Astrocyte (in vitro differentiated cells and primary cell): Measurements from ENCODE around the gene GOPC. TPM values are rescaled to one million over a fixed set of nuclear protein-coding genes. Genes with fewer than 3 reads are reported as not detected.

Source experiments
- DNase-seq: peaks from one replicate; pipeline ENCODE4 v3.0.0-alpha.2; 2010; ENCODE audit warnings: low read depth
- FAIRE-seq: peaks from 2 replicates; lab custom pipeline; 2011; peaks lifted over from hg19 to GRCh38; lab: Jason Lieb, UNC
- H2AFZ ChIP-seq: 2 replicates; pipeline ENCODE4 v1.6.0; 2012; ENCODE audit warnings: low read depth, low read length, inconsistent platforms
- H3K27ac ChIP-seq: 2 replicates; pipeline ENCODE4 v1.5.1; 2011; ENCODE audit warnings: low read depth, low read length, inconsistent platforms
- H3K27me3 ChIP-seq: 2 replicates; pipeline ENCODE4 v1.6.0; 2011; ENCODE audit warnings: low read length, inconsistent platforms; ENCODE audit not compliant: insufficient read depth
- H3K36me3 ChIP-seq: 2 replicates; pipeline ENCODE4 v1.5.1; 2011; ENCODE audit warnings: low read length, inconsistent platforms; ENCODE audit not compliant: insufficient read depth
- H3K4me1 ChIP-seq: 2 replicates; pipeline ENCODE4 v1.5.1; 2011; ENCODE audit warnings: low read length, inconsistent platforms; ENCODE audit not compliant: insufficient read depth
- H3K4me2 ChIP-seq: 2 replicates; pipeline ENCODE4 v1.6.0; 2012; ENCODE audit warnings: low read length, inconsistent platforms
- H3K4me3 ChIP-seq: 2 replicates; pipeline ENCODE4 v1.5.1; 2011; ENCODE audit warnings: low read depth, mild to moderate bottlenecking, low read length, inconsistent platforms; ENCODE audit not compliant: insufficient read depth
- H3K79me2 ChIP-seq: 2 replicates; pipeline ENCODE4 v1.6.0; 2012; ENCODE audit warnings: mild to moderate bottlenecking, low read length, inconsistent platforms; ENCODE audit not compliant: insufficient read depth
- H3K9ac ChIP-seq: 2 replicates; pipeline ENCODE4 v1.6.0; 2012; ENCODE audit warnings: mild to moderate bottlenecking, low read length, inconsistent platforms
- H3K9me3 ChIP-seq: 2 replicates; pipeline ENCODE4 v1.5.1; 2012; ENCODE audit warnings: low read depth, mild to moderate bottlenecking, low read length, inconsistent platforms; ENCODE audit not compliant: insufficient read depth
- H4K20me1 ChIP-seq: 2 replicates; pipeline ENCODE4 v1.6.0; 2012; ENCODE audit warnings: low read length, inconsistent platforms; ENCODE audit not compliant: insufficient read depth
- H3K27ac Mint-ChIP-seq: one replicate; pipeline ENCODE4 v1.8.0; 2021; ENCODE audit warnings: mild to moderate bottlenecking, mixed read lengths; ENCODE audit not compliant: unreplicated experiment
- H3K27me3 Mint-ChIP-seq: one replicate; pipeline ENCODE4 v1.8.0; 2021; ENCODE audit warnings: low read depth, mixed read lengths; ENCODE audit not compliant: unreplicated experiment
- H3K36me3 Mint-ChIP-seq: one replicate; pipeline ENCODE4 v1.8.0; 2021; ENCODE audit warnings: low read depth, mixed read lengths; ENCODE audit not compliant: unreplicated experiment
- H3K4me1 Mint-ChIP-seq: one replicate; pipeline ENCODE4 v1.8.0; 2021; ENCODE audit warnings: low read depth, mixed read lengths; ENCODE audit not compliant: unreplicated experiment
- H3K4me3 Mint-ChIP-seq: one replicate; pipeline ENCODE4 v1.8.0; 2021; ENCODE audit warnings: mild to moderate bottlenecking, moderate library complexity, mixed read lengths; ENCODE audit not compliant: unreplicated experiment
- H3K9me3 Mint-ChIP-seq: one replicate; pipeline ENCODE4 v1.8.0; 2021; ENCODE audit warnings: mild to moderate bottlenecking, mixed read lengths; ENCODE audit not compliant: unreplicated experiment
- EZH2 ChIP-seq: IDR thresholded peaks from 2 replicates; pipeline ENCODE4 v1.6.1; 2012; ENCODE audit warnings: mild to moderate bottlenecking, low read length, inconsistent platforms; ENCODE audit not compliant: insufficient read depth
- total RNA-seq: library from RNA; stranded (reverse); gene quantifications from 2 replicates; pipeline ENCODE4 v1.2.1, GENCODE V29; 2021
- TF ChIP-seq, protein P1 (sequence below): IDR thresholded peaks from 2 replicates; pipeline ENCODE4 v1.5.1; 2011; ENCODE audit warnings: low read depth, mild to moderate bottlenecking, inconsistent platforms, low read length, moderate library complexity; ENCODE audit not compliant: insufficient read depth

Gene GOPC
- total RNA-seq, 1 donor from 2014 or later = 45.0 TPM

DNA sequence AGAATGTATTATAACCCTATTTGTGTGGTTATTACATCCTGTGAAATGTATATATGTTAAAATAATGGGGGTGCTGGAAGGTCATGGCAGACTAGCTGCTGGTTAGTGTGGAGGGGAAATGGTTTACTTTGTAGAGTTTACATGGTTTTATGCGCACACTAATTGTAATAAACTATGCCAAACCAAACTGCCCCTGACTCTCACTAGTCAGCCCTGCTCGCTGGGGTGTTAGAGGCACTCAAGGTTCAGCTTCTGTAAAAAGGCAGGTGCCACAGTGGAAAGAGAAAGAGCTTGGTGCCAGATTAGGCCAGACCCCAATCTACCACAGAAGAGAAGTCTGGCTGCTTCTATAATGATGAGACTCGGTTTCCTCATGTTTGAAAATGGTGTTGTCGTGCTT lies 52.7 kb downstream of the GOPC start:
- Histone ChIP-seq H3K4me1 (peaks cover 47% of the 10 kb centered on the region), H3K9me3 (no peaks in the 10 kb centered on the region), H3K36me3 (peaks cover 22% of the 10 kb centered on the region), H3K27ac (peak overlapping the region; percentile 90), H2AFZ (no peak overlapping the region), H3K27me3 (no peaks in the 10 kb centered on the region), H3K79me2 (peaks cover 9% of the 10 kb centered on the region), H3K4me3 (no peak overlapping the region), H3K9ac (peak overlapping the region; percentile 69), H3K4me2 (peak overlapping the region; percentile 81), H4K20me1 (no peaks in the 10 kb centered on the region)
- TF ChIP-seq, protein P1, sequence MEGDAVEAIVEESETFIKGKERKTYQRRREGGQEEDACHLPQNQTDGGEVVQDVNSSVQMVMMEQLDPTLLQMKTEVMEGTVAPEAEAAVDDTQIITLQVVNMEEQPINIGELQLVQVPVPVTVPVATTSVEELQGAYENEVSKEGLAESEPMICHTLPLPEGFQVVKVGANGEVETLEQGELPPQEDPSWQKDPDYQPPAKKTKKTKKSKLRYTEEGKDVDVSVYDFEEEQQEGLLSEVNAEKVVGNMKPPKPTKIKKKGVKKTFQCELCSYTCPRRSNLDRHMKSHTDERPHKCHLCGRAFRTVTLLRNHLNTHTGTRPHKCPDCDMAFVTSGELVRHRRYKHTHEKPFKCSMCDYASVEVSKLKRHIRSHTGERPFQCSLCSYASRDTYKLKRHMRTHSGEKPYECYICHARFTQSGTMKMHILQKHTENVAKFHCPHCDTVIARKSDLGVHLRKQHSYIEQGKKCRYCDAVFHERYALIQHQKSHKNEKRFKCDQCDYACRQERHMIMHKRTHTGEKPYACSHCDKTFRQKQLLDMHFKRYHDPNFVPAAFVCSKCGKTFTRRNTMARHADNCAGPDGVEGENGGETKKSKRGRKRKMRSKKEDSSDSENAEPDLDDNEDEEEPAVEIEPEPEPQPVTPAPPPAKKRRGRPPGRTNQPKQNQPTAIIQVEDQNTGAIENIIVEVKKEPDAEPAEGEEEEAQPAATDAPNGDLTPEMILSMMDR = no peak
- no peak for TF ChIP-seq EZH2
- Mint-ChIP-seq H3K27me3 (no peaks in the 10 kb centered on the region), H3K4me3 (peak overlapping the region; percentile 4), H3K27ac (peak overlapping the region; percentile 84), H3K4me1 (peaks cover 48% of the 10 kb centered on the region), H3K9me3 (no peaks in the 10 kb centered on the region), H3K36me3 (peaks cover 15% of the 10 kb centered on the region)
- FAIRE-seq (no peak), DNase-seq (no peak)

GRCh38 chr6:117548797-117549301 lies 53.5 kb downstream of the GOPC start:
- H3K4me1 Mint-ChIP-seq = peaks cover 54% of the 10 kb centered on the region
- H3K27me3 Mint-ChIP-seq = no peaks in the 10 kb centered on the region
- H3K4me3 Mint-ChIP-seq = no peak overlapping the region
- Histone ChIP-seq H2AFZ (no peak overlapping the region), H3K4me2 (peak overlapping the region; percentile 81), H3K9ac (peak overlapping the region; percentile 69), H3K4me1 (peaks cover 47% of the 10 kb centered on the region), H3K27me3 (no peaks in the 10 kb centered on the region), H3K4me3 (peak overlapping the region; percentile 40), H4K20me1 (no peaks in the 10 kb centered on the region), H3K9me3 (no peaks in the 10 kb centered on the region), H3K36me3 (peaks cover 27% of the 10 kb centered on the region), H3K27ac (peak overlapping the region; percentile 90), H3K79me2 (peaks cover 9% of the 10 kb centered on the region)
- peak overlapping the region; percentile 84 for H3K27ac Mint-ChIP-seq
- TF ChIP-seq, protein P1 = no peak
- TF ChIP-seq EZH2 = no peak
- peak; percentile 89 for DNase-seq
- peaks cover 15% of the 10 kb centered on the region for H3K36me3 Mint-ChIP-seq
- peak; percentile 63 for FAIRE-seq
- H3K9me3 Mint-ChIP-seq = no peaks in the 10 kb centered on the region
